SU-DHL-6 (cell line): Measurements from ENCODE around the gene RAB1B.

Source experiments
- CTCF ChIP-seq: fragments of 200-600 bp; sonication (generic); IDR thresholded peaks from one replicate; pipeline ENCODE4 v1.5.1; 2017; ENCODE audit warnings: antibody characterized with exemption, mild to moderate bottlenecking, low read length, moderate library complexity; ENCODE audit not compliant: insufficient read depth, poor library complexity, severe bottlenecking
- EZH2phosphoT487 ChIP-seq: fragments of 200-600 bp; sonication (generic), shearing (Covaris generic); conservative IDR thresholded peaks from 2 replicates; pipeline ENCODE4 v1.6.1; 2018; ENCODE audit warnings: mild to moderate bottlenecking, antibody characterized with exemption, low read length, moderate library complexity, mixed read lengths

- TF ChIP-seq CTCF (no peak), EZH2phosphoT487 (no peak)
These were observed 20.6 kb upstream of the RAB1B start for GRCh38 chr11:66247801-66248200.
